Retina (tissue), 1 donor: Measurements from ENCODE around the gene MISP3.
A peak's percentile ranks its signal among the peaks of the same experiment; 100 is the strongest.

ENCODE experiments used
- DNase-seq: peaks from one replicate; pipeline ENCODE4 v3.0.0-alpha.2; 2016

MISP3 gene

DNA sequence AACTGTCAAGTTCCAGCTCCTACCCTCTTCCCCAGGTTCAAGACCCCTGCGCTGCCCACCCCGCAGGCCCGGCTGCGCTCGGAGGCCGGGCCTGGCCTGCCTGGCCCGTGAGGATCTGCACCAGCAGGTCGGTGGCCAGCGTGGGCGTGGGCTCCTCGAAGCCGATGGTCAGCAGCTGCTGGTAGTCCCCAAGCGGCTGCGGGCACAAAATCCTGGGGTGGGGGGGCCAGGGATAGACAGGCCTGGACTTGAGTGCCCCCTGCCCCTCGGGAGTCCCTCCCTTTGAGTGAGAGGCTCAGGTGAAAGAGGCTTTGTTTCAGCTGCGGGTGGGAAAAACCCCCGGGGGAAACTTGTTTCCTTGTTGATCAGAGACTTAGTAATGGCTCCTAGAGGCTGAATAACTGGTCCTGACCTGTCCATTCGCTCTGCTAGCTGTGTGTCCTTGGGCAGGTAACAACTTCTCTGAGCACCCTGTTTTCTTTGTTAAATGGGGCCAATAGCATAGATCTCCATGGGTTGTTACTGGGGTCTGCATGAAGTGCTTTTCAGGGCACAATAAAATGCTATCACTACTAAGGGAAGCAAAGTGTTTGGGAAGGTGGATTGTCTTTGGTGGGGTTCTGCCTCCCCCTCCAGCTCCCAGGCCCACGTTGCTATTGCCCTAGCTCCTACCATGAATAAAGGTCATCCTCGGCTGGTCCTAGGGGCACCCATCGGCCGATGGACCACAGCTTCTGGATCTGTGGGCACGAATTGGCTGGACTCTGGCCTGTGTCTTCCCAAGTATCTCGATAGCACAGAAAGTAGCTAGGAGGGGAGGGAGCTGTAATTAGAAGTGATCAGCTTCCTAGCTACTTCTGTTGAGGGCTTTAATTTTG is 9.4 kb downstream of the MISP3 start:
- no peak for DNase-seq

DNA sequence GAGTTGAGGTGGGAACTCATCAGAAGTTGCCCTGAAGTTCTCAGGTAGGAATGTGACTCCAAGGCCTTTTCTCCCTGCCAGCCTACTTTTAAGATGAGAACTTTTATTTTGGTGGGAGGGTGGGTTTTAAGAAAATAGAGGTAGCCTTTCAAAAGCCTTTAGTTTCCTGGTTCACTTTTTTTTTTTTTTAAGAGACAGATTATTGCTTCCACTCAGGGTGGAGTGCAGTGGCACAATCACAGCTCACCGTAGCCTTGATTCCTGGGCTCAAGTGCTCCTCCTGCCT is 10.0 kb downstream of the MISP3 start:
- DNase-seq: no peak

DNA sequence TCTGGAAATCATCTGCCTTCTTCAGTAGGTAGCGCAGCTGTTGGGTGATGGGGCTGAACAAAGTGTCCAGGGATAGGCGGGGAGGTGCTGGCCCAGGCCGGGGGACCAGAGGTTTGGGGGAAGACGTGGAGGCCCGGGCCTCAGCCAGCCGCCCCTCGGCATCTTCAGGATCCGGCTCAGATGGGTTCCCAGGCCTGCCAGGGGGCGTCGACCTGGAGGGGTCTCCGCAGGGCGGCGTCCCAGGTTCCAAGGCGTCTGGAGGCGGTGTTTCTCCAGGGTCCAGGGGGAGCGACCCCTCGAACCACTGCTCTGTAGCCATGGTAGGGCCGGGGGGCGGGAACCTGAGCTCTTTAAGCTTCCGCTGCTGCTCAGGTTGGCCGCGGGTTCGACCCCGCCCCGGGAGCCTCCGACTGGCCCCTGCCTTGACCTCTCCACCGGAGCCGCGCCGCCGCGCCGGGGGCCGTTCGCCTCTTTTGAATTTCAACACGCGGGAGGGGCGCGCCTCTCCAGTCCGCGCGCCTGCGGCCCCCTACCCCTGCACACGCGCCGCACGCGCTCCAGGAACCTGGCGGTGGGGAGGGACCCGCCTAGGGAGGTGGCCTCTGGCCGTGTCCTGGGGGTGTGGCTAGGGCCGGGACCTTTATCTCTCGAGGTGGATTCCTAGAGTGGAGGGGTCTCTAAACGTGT is 12.9 kb downstream of the MISP3 start, which contains the start of gene C19orf67:
Gene C19orf67, minus strand, starts transcription at position 475 of the 687 bp plus-strand sequence. Its CDS starts 156 bp downstream, at position 319.
- no peak for DNase-seq

DNA sequence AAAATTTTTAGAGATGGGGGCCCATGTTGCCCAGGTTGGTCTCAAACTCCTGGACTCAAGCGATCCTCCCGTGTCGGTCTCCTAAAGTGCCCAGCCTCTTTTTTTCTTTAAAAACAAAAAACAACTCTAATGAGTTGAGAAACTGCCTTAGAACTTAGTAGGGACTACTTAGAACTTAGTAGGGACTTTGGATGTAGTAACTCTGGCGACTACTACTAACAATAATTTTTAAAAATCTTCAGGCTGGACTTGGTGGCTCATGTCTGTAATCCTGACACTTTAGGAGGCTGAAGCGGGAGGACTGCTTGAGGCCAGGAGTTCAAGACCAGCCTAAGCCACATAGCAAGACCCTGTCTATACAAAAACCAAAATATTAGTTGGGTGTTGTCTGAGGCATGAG is 13.5 kb downstream of the MISP3 start:
- DNase-seq: no peak

DNA sequence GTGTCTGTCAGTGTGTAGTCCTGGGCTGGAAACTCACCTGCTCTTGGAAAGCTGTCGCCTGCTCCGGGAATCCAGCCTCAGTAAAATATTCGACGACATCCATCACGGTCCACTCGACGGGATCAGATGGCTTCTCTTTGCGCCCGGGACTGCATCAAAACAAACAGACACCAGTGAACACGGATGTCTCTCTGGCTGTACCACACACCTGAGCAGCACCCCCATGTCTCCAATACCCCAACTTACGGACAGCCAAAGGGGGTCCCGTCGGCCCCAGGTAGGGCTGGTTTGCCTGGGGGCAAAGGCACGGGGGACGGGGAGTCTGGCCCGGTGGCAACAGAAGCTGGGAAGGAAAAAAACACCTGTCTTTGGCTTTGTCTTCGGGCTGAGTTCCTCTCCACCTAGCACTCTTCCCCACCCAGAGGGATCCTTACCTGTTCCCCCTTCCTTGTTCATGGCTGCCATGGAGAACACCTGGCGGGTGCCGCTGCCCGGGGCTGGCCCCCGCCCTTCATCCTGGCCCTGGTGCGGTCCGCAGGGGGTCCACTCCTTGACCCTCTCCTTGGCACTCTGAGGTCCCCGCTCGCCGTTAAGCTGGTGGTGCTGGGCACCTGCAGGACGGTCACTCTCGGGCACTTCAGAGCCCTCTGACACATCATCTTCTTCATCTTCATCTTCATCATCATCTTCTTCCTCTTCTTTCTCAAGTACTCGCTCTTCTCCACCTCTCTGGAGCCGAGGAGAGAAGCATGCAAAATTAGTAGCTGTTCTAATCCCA is 16.2 kb downstream of the MISP3 start:
- no peak for DNase-seq

DNA sequence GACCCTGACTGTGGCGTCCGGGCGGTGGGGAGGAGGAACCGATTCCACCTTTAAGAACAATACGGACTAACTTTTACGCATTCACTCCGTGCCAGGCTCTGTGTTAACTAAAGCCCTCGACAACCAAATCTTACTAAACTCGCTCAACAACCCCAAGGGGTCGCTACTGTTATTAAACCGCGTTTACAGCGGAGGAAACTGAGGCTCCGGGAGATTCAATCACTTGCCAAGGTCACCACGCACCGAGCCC is 16.8 kb downstream of the MISP3 start:
- no peak for DNase-seq

DNA sequence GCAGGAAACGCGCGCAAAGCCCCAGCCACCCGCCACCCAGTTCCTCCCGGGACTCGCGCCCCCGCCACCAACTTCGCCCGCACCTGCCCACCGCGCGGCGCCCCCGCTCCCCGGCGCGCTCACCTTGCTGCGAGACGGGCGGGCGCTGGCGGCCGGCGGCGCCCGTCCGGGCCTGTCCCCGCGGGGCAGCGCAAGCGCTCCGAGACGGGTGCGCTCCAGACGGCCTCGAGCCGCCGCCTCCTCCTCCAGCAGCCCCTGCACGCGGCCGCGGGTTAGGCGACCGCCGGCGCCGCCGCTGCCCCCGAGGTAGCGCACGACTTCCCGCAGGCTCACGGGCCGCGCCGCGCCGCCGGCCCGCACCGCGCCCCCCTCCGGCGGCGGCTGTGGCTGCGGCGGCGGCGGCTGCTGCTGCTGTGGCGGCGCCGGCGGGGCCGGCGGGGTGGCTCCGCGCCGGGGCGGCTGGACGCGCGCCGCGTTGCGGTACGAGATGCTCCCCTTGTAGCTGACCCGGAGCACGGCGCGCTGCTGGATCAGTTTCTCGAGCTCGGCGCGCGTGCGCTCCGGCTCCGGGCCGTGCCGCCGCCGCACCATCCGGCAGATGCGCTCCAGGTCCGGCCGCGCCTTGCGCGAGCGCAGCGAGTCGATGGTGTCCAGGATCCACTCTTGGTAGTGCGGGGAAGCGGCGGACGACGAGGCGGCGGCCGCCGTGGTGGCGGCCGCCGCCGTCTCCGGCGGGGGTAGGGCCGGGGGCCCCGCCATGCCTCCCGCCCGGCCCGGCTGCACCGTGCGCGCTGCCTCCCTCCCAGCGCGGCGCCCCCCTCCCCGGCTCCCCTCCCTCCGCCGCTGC is 17.3 kb downstream of the MISP3 start:
- DNase-seq: peak; percentile 56

DNA sequence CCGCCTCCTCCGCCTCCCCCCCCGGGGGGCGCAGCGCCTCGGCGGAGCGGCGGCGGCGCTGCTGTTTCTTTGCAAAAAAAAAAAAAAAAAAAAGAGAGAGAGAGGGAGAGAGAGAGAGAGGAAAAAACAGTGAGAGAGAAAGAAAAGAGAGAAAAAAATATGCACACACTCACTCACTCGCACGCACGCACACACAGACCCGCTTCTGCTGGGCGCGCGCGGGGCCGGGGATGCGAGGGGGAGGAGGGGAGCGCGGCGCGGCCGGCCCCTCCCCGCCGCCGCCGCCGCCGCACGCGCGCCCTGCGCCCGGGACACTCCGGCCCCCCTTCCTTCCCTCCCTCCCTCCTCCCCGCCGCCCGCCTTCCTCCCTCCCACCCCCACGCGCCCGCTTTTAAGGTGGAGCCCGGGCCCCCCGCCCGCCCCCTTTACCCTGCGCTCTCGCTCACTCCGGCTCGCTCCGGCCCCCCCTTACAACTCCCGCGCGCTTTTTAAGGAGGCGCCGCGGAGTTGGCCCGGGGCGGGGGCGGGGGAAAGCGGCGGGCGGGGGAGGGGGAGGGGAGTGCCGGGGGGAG is 18.0 kb downstream of the MISP3 start, which contains the start of gene SAMD1:
Gene SAMD1, minus strand, starts transcription at position 243 of the 572 bp plus-strand sequence.
- DNase-seq: peak; percentile 66

DNA sequence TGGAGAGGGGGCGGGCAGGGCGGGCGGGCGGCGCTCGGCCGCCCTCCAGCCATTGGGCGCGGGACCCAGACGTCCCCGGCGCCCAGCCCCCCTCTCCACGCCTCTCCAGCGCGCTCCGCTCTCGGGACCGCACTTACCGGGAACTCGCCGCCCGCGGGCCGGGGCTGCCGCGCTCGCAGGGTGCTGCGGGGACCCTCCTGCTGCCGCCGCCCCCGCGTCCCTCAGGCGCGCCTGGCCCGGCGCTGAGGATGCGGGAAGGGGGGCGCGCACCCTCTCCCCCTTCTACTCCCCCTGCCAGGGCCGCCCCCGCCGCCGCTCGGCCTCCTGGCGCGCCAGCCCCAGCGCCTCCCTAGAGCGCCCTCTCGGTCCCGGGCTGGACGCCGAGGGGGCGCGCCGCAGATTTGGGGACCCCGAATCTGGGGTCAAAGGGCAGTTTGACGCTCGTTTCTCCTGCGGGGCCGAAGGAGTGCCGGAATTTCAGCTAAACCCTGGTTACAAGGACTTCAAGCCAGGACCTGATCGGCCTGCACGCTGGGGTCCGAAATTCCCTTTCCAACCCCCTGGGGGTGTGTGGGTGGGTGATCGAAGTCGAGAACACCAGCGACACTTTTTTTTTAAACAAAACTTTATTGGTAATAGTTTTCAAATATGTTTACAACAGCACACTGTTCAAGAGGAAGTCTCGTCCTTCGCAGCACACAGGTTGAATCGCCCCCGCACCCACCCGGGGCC is 18.7 kb downstream of the MISP3 start:
- DNase-seq: peak; percentile 81

DNA sequence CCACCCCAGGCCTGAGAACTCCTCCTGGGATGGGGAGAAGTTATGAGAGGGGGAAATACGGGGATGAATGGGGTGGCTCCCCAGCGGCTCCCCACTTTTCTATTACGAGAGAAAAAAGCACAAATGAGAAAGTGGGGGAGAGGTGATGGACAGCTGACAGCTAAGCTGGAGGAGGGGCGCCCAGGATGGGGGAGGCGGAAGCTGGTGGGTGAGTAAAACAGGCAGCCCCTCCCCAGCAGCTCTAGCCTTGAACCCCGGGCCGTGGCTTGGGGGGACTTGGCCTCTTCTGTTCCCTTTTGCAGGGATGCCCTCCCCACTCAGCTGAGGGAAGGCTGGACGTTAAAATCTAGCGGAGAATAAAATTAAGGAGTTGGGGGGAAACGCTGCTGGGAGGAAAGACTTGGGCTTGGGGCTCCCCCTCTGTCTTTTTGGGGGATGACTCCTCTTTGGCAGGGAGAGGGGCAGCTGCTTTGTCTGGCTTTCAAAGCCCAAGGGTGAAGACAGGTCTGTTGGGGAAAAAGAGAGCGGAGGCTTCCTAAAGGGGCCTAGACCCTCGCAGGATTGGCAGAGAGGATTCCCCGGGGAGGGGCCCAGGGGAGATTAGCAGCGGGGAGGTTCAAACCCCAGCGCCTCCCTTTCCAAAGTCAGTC is 19.4 kb downstream of the MISP3 start:
- DNase-seq: no peak

DNA sequence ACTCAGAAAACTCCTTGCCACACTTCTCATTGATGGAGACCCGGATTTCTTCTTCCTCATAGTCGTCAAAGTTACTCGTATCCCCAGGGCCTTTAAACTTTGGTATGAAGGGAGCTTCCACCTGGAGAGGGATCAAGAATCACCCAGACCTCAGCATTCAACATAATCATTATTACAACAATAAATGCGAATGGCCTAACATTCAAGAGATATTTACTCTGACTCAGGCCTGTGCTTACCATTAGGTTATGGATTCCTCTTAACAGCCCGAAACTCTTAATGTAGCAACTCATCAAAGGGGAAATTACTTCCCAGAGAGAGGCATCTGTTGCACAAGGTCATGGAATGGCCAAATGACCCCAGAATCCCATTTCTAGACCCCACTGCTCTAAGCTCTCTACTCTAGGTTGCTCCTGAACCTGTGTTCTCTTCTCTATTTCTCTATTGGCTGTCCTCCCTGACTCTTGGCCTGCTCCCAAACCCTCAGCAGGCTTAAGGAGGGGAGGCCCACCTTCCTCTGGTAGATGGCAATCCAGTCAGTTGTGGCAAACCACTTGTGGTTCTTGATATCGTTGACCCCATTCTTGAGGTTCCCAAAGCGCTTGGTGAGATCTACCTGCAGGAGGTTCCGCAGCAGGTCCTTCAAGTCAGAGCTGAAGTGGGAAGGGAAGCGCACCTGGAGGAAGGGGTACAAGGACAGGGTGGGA is 20.7 kb downstream of the MISP3 start:
- DNase-seq: no peak

DNA sequence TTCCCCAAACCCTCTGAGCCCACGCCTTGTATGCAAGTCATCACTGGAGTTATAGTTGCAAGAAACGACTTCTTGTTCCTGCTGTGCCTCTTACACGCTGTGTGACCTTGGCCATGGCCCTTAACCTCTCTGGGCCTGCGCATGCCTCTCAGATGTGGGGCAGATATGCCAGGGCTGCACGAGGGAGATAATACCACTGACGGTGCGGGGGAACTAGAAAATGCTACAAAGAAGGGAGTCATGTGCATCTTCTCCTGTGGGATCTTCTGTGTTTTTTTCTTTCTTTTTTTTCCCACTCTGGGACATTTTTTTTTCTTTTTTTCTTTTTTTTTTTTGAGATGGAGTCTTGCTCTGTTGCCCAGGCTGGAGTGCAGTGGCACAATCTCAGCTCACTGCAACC is 22.3 kb downstream of the MISP3 start:
- no peak for DNase-seq

DNA sequence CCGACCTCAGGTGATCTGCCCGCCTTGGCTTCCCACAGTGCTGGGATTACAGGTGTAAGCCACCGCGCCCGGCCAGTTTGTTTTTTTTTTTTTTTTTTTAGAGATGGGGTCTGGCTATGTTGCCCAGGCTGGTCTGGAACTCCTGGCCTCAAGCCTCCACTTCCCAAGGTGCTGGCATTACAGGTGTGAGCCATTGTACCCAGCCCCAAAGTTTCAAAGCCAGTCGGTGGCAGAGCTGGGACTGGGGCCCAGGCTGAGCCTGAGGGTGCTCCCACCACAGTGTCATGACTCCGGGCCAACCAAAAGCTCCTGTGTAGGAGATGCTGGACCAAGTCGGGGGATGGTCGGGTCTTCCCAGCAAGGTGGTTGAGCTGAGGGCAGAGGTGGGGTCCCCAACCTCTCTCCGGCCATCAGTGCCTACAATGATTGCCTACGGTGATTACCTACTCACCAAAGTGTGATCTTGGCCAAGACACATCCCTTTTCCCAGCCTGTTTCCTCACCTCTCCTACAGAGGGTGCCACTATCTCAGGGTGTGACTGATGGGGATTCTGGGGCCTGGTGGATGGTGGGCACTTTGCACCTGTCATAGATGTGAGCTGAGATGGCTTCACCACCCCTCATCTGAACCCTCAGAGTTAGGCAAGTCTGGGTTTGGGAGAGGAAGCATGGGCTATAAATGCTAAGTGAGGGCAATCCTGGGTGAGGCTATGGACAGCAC is 23.8 kb downstream of the MISP3 start:
- no peak for DNase-seq

DNA sequence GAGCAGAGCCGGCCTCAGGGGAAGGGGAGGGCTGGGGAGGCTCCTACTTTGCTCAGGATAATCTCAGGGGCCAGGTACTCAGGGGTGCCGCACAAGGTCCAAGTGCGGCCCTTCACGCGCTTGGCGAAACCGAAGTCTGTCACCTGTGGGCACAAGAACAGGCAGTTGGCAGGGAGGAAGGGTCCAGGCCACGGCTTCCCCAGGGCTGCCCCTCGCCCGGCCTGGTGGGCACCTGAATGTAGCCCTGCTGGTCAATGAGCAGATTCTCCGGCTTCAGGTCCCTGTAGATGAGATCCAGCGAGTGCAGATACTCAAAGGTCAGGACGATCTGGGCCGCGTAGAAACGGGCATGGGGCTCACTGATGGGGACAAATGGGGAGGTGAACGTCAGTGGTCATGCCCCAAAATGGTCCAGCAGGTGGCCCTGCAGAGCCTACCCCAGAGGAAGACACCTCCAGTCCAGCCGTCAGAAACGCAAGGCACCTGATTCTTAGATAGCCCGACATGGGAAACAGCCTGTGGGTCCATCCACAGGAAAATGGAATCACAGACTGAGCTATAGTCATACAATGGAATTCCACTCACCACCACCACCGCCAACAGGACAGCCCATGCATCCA is 25.1 kb downstream of the MISP3 start:
- DNase-seq: no peak

DNA sequence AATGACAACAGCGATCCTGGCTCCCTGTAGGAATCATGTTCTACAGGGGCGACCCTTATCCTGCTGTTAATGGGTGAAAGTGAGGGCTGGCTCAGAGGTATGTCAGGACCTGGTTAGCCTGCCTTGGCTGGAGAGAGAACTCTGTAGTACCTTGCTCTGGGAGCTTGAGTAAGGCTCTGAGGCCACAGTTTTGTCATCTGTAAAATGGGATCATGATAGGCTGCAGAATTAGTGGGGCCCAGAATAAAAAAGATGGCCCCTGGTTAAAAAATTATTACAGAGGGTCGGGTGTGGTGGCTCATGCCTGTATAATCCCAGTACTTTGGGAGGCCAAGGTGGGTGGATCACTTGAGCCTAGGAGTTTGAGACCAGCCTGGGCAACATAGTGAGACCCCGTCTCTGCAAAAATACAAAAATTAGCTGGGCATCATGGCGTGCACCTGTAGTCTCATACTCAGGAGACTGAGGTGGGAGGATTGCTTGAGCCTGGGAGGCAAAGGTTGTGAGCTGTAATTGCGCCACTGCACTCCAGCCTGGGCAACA is 28.5 kb downstream of the MISP3 start:
- no peak for DNase-seq

DNA sequence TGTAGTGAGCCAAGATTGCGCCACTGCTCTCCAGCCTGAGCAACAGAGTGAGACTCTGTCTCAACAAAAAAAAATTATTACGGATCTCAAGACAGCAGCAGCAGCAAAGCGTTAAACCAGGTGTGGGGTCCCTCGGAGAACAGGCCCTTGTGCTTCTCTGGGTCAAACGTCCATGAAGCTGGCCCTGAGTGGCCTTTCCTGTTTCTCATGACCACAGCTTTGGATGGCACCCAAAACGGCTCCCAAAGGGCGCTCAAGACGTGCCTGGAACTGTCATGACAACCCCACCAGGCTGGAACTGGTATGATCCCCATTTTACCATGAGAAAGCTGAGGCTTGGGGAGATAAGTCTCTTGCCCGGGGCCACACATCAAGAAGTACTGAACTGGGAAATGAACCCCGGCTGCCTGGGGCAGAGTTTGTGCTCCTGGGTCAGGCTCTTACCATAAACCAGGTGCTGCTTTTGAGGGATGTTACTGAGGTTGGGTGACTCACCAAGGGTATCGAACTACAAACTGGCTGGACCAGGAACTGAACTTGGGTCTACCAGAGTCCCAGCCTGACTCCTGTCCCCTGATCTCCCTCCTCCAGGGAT is 29.6 kb downstream of the MISP3 start:
- no peak for DNase-seq

DNA sequence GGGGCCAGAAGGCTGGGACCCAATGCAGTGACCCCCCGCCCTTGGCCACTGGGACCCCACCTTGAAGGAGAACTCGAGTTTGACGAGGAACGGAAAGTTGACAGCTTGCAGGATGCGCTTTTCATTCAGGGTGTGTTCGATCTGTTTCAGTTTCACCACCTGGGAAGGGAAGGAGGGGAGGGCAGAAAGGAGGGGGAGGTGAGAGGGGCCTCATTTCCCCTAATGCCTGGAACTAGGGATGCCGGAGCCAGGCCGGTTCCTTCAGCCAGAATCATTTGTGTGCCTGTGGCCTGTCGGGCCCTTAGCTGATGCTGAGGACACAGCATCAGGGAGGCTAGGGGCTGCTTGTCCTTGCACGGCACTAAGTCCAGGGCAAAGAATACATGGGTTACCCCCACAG is 30.2 kb downstream of the MISP3 start:
- no peak for DNase-seq

DNA sequence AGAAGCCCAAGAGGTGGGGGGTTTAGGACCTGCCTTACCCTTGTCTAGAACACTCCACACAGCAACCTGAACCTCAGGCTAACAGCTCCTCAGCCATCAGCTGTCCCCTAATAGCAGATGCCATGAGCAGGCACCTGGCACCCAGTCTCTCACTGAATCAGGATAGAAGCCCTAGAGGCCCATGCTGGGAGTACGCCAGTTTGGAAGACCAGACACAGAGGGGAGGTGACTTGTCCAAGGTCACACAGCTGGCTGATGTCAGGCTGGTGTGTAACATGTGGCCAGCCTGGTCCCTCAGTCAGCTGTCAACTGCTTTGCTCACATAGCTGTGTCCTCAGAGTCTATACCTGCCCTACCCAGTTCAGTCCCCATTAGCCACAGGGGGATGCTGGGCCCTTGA is 30.7 kb downstream of the MISP3 start:
- DNase-seq: no peak

DNA sequence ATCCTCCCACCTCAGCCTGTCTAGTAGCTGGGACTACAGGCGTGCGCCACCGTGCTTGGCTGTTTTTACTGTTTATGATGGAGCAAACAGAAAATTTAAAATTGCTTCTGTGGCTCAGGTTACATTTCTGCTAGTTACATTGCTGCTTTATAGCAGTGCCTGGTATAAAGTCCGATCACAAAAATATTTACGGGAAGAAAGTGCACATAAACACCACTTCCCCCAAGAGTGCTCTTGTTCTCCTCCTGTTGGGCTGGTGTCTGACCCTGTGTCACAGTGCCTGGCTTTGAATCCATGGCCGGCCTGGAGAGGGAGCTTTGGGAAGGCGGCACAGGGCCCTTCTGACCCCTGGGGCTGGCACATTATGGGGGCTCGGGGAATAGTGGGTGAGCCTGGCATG is 33.1 kb downstream of the MISP3 start:
- no peak for DNase-seq
